HG02759 (cell line): ENCODE results near the gene METTL16.

ENCODE experiments used
- ATAC-seq: cut with Tn5 transposase; IDR thresholded peaks from one replicate; pipeline ENCODE4 v1.9.1; 2021; ENCODE audit warnings: mild to moderate bottlenecking, moderate library complexity; ENCODE audit not compliant: unreplicated experiment

Gene METTL16

GRCh38 chr17:2385240-2386210 lies 126.2 kb downstream of the METTL16 start:
- no peak for ATAC-seq

- ATAC-seq, result no peak
Measured at GRCh38 chr17:2384439-2385127, 127.1 kb downstream of the METTL16 start.

GRCh38 chr17:2383628-2384167 lies 128.0 kb downstream of the METTL16 start:
- no peak for ATAC-seq

GRCh38 chr17:2380950-2381649 lies 130.6 kb downstream of the METTL16 start:
- ATAC-seq, result no peak

GRCh38 chr17:2380226-2380922 lies 131.3 kb downstream of the METTL16 start:
- no peak for ATAC-seq

- ATAC-seq, result no peak
Measured at GRCh38 chr17:2379489-2380225, 132.0 kb downstream of the METTL16 start.

GRCh38 chr17:2378905-2379304 lies 132.8 kb downstream of the METTL16 start:
- ATAC-seq, result no peak

- no peak for ATAC-seq
Measured at GRCh38 chr17:2377659-2378058, 134.0 kb downstream of the METTL16 start.

- no peak for ATAC-seq
Measured at GRCh38 chr17:2376107-2376506, 135.6 kb downstream of the METTL16 start.

- no peak for ATAC-seq
Measured at GRCh38 chr17:2375406-2375805, 136.3 kb downstream of the METTL16 start.

GRCh38 chr17:2374549-2375285 lies 137.0 kb downstream of the METTL16 start:
- ATAC-seq, result no peak

GRCh38 chr17:2373179-2373578 lies 138.5 kb downstream of the METTL16 start:
- no peak for ATAC-seq

GRCh38 chr17:2372681-2373080 lies 139.0 kb downstream of the METTL16 start:
- no peak for ATAC-seq

GRCh38 chr17:2372180-2372579 lies 139.5 kb downstream of the METTL16 start:
- no peak for ATAC-seq

GRCh38 chr17:2371183-2372130 lies 140.2 kb downstream of the METTL16 start:
- no peak for ATAC-seq

- ATAC-seq, result no peak
Measured at GRCh38 chr17:2370211-2370589, 141.5 kb downstream of the METTL16 start.

GRCh38 chr17:2369551-2370210 lies 142.0 kb downstream of the METTL16 start:
- no peak for ATAC-seq

- ATAC-seq, result no peak
Measured at GRCh38 chr17:2369039-2369438, 142.6 kb downstream of the METTL16 start.
